GM10248 (cell line): ENCODE measurements around the gene SORL1.

ENCODE experiments used
- CTCF ChIA-PET: fragments of 300-600 bp; sonication (Branson Sonifier 250); formaldehyde crosslinking; extraction: SDS; loops from one replicate; lab custom pipeline; 2021; ENCODE audit warnings: antibody characterized with exemption; lab: Yijun Ruan, JAX
- POLR2A ChIA-PET: fragments of 350-650 bp; sonication (Branson Sonifier 250); formaldehyde crosslinking; extraction: SDS; loops from one replicate; lab custom pipeline; 2020; ENCODE audit warnings: antibody characterized with exemption; lab: Yijun Ruan, JAX
- DNase-seq: peaks from one replicate; pipeline ENCODE4 v3.0.0; 2012; ENCODE audit errors: extremely low spot score
- TF ChIP-seq, protein P1 (sequence below): IDR thresholded peaks from 2 replicates; pipeline ENCODE4 v1.5.1; 2012; ENCODE audit warnings: mild to moderate bottlenecking, low read depth; ENCODE audit errors: extremely low read depth, missing control alignments, control extremely low read depth

The SORL1 gene

DNA sequence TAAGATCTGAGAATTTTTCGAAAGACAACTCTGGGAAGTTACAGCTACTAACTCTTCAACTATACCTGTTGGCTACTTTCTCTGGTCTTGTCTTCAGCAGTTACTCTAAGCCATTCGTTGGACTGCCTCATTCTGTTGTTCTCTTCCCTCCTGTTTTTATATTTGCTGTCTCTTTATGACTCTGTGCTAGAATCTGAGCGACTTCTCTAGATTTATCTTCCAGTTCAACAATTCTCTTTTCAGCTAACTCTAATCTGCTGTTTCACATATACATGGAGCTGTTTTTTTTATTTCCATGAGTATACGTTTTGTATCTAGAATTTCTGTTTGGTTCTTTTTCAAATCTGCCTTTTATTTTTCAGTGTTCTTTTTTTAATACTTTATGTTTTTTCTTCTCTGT is 128.0 kb downstream of the SORL1 start:
- POLR2A ChIA-PET: no interaction called here
- no peak for DNase-seq
- TF ChIP-seq, protein P1, sequence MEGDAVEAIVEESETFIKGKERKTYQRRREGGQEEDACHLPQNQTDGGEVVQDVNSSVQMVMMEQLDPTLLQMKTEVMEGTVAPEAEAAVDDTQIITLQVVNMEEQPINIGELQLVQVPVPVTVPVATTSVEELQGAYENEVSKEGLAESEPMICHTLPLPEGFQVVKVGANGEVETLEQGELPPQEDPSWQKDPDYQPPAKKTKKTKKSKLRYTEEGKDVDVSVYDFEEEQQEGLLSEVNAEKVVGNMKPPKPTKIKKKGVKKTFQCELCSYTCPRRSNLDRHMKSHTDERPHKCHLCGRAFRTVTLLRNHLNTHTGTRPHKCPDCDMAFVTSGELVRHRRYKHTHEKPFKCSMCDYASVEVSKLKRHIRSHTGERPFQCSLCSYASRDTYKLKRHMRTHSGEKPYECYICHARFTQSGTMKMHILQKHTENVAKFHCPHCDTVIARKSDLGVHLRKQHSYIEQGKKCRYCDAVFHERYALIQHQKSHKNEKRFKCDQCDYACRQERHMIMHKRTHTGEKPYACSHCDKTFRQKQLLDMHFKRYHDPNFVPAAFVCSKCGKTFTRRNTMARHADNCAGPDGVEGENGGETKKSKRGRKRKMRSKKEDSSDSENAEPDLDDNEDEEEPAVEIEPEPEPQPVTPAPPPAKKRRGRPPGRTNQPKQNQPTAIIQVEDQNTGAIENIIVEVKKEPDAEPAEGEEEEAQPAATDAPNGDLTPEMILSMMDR: no peak
- CTCF ChIA-PET: interaction anchor here (1.3 to 1.6 kb wide), 2 partner anchors 9 to 263 kb away, joined by 3 to 7 read pairs; no protein-coding TSS in a partner anchor

GRCh38 chr11:121581607-121582006 is 129.5 kb downstream of the SORL1 start:
- ChIA-PET POLR2A (no interaction called here), CTCF (interaction anchor here (0.8 to 1.6 kb wide), 4 partner anchors 10 to 114 kb away, joined by 3 to 9 read pairs (median 6); no protein-coding TSS in a partner anchor)
- no peak for DNase-seq
- TF ChIP-seq, protein P1: no peak

GRCh38 chr11:121582296-121582695 is 130.2 kb downstream of the SORL1 start:
- CTCF ChIA-PET: interaction anchor here (1.2 to 1.5 kb wide), 2 partner anchors 9 to 16 kb away, joined by 5 to 9 read pairs; no protein-coding TSS in a partner anchor
- TF ChIP-seq, protein P1: no peak
- POLR2A ChIA-PET: no interaction called here
- no peak for DNase-seq

GRCh38 chr11:121583825-121584224 is 131.7 kb downstream of the SORL1 start:
- no peak for DNase-seq
- POLR2A ChIA-PET: no interaction called here
- TF ChIP-seq, protein P1: no peak
- CTCF ChIA-PET: no interaction called here

GRCh38 chr11:121586750-121587149 is 134.6 kb downstream of the SORL1 start:
- POLR2A ChIA-PET: no interaction called here
- no peak for DNase-seq
- CTCF ChIA-PET: no interaction called here
- TF ChIP-seq, protein P1: no peak

DNA sequence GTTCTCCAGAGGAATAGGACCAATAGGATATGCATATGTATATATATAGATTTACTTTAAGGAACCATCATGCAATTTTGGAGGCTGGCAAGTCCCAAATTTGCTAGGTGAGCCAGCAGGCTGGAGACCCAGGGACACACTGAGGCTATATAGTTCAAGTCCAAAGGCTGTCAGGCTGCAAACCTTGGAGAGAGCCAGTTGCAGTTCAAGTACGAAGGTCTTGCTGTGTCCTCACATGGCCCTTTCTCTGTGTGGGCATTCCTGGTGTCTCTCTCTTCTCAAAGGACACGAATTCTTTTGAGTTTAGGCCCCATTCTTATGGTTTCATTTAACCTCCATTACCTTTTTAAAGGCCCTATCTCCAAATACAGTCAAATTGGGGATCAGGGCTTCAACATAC is 135.1 kb downstream of the SORL1 start:
- ChIA-PET POLR2A (no interaction called here), CTCF (no interaction called here)
- no peak for DNase-seq
- TF ChIP-seq, protein P1: no peak

GRCh38 chr11:121588747-121589146 is 136.6 kb downstream of the SORL1 start:
- ChIA-PET POLR2A (no interaction called here), CTCF (interaction anchor here (0.6 to 1.5 kb wide), 4 partner anchors 13 to 341 kb away, joined by 3 to 4 read pairs (median 3); no protein-coding TSS in a partner anchor)
- TF ChIP-seq, protein P1: no peak
- no peak for DNase-seq
